Embryonic facial prominence (tissue), 1 donor: Measurements from ENCODE around the gene C9orf43.
"Not testable (repeated sequence)": the region's sequence is repeated elsewhere in the genome, so short reads cannot be mapped to it uniquely, and the experiment has no call there.

Experiments used
- DNase-seq: peaks from one replicate; pipeline ENCODE4 v3.0.0-alpha.2; 2016; ENCODE audit errors: extremely low spot score

Gene C9orf43

GRCh38 chr9:113381909-113382411 is 28.6 kb upstream of the C9orf43 start:
- no peak for DNase-seq

- no peak for DNase-seq
Measured at GRCh38 chr9:113386571-113387393, 23.8 kb upstream of the C9orf43 start.

- no peak for DNase-seq
Measured at GRCh38 chr9:113387560-113388230, 22.9 kb upstream of the C9orf43 start.

- DNase-seq, result no peak
Measured at GRCh38 chr9:113388833-113389232, 21.7 kb upstream of the C9orf43 start.

GRCh38 chr9:113389451-113389850 is 21.1 kb upstream of the C9orf43 start:
- DNase-seq, result no peak

GRCh38 chr9:113390192-113390960 is 20.2 kb upstream of the C9orf43 start:
- no peak for DNase-seq

- no peak for DNase-seq
Measured at GRCh38 chr9:113391917-113392316, 18.6 kb upstream of the C9orf43 start.

- DNase-seq, result no peak
Measured at GRCh38 chr9:113393281-113393680, 17.3 kb upstream of the C9orf43 start.

- DNase-seq, result no peak
Measured at GRCh38 chr9:113395000-113395861, 15.3 kb upstream of the C9orf43 start.

- DNase-seq, result no peak
Measured at GRCh38 chr9:113397203-113397631, 13.3 kb upstream of the C9orf43 start.

- DNase-seq, result no peak
Measured at GRCh38 chr9:113398796-113399195, 11.8 kb upstream of the C9orf43 start.

- no peak for DNase-seq
Measured at GRCh38 chr9:113399646-113400200, 10.8 kb upstream of the C9orf43 start.

GRCh38 chr9:113401027-113401792 is 9.3 kb upstream of the C9orf43 start, which contains the start of gene ALAD:
TSS of gene ALAD (minus strand) at chr9:113401284. CDS start at chr9:113393559, 7,725 bp downstream.
- DNase-seq, result peak; percentile 95

- DNase-seq, result no peak
Measured at GRCh38 chr9:113403646-113404045, 6.9 kb upstream of the C9orf43 start.

- not testable (repeated sequence) for DNase-seq
Measured at GRCh38 chr9:113406353-113406752, 4.2 kb upstream of the C9orf43 start.

- peak; percentile 62 for DNase-seq
Measured at GRCh38 chr9:113406873-113407511, 3.6 kb upstream of the C9orf43 start.

- DNase-seq, result no peak
Measured at GRCh38 chr9:113409481-113409880, 1.1 kb upstream of the C9orf43 start.

GRCh38 chr9:113409883-113410206 is 702 bp upstream of the C9orf43 start:
- no peak for DNase-seq

GRCh38 chr9:113416149-113416721 is 5.7 kb downstream of the C9orf43 start:
- DNase-seq, result no peak
